Measurements from ENCODE around the gene LYZL2.
"Not testable (repeated sequence)": the region's sequence is repeated elsewhere in the genome, so short reads cannot be mapped to it uniquely, and the experiment has no call there.

DNA sequence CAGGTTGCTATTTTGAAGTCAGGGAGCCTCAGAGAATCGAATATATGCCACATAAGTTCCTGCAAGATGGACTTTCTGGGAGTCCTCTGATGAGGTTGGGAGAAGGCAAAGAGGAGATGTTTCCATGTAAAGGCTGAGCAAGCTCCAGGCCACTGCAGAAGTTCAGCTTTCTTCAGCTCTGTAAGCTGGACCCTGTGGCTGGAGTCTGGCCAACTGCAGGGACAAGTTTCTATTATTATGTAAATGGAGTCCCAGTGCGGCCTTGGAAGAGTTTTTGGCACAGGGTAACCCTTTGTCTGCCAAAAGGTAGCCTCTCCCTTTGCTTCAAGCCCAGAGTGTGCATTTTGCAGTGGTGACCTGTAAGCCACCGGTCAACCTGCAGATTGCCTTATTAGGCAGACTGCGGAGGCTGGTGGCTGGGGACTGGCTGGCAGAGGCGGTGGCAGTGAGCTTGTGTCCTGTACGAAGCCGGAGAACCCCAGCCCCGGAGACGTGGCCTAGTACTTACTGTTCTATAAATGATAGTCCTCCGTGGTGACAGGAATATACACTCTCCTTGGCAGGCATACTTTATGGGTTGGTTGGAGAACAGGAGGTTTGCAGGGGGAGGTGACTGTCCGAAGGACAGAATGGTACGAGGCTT lies 14.1 kb upstream of the LYZL2 start:
- not testable (repeated sequence) for TF ChIP-seq CTCF (IDR thresholded peaks at IDR 0.05; ENCODE audit: low read length); EZH2 (optimal IDR thresholded peaks at IDR 0.05; ENCODE audit: low read depth, low read length); EZH2phosphoT487 (IDR thresholded peaks at IDR 0.05; ENCODE audit: low read length)
